ENCODE data around the gene GJB6.

- TF ChIP-seq JUN (IDR thresholded peaks at IDR 0.05; ENCODE audit: borderline replicate concordance, insufficient read depth, insufficient read length, low read depth) = no peak
- TF ChIP-seq POLR2A (IDR thresholded peaks at IDR 0.05; ENCODE audit: low read depth, low read length) = no peak
- no peak for TF ChIP-seq CTCF (IDR thresholded peaks at IDR 0.05; ENCODE audit: extremely low read depth in 1 of 2, insufficient read depth in 1 of 2, low read depth in 1 of 2, low read length in 2 of 2)
- TF ChIP-seq MYC (IDR thresholded peaks at IDR 0.05; ENCODE audit: low read depth, low read length) = no peak
- peak; percentile 75 for TF ChIP-seq EZH2 (IDR thresholded peaks at IDR 0.05; ENCODE audit: borderline replicate concordance, low read depth, low read length, severe bottlenecking)
- TF ChIP-seq POLR2AphosphoS5 (IDR thresholded peaks at IDR 0.05; ENCODE audit: insufficient read depth, low read depth, low read length) = no peak
- TF ChIP-seq FOS (IDR thresholded peaks at IDR 0.05; ENCODE audit: borderline replicate concordance, insufficient read depth, low read length) = no peak
- TF ChIP-seq MAX (IDR thresholded peaks at IDR 0.05; ENCODE audit: insufficient read depth, insufficient read length) = no peak
- no peak for TF ChIP-seq GATA2 (IDR thresholded peaks at IDR 0.05; ENCODE audit: insufficient read depth, insufficient read length, low read depth, low read length)
Observed at GRCh38 chr13:20193907-20194631, 38.0 kb downstream of the GJB6 start.
